HG02763 (cell line): ENCODE results near the gene TMEM183A.

ENCODE experiments used
- ATAC-seq: cut with Tn5 transposase; IDR thresholded peaks from one replicate; pipeline ENCODE4 v1.9.1; 2021; ENCODE audit warnings: mild to moderate bottlenecking, moderate library complexity; ENCODE audit not compliant: unreplicated experiment

The TMEM183A gene

DNA sequence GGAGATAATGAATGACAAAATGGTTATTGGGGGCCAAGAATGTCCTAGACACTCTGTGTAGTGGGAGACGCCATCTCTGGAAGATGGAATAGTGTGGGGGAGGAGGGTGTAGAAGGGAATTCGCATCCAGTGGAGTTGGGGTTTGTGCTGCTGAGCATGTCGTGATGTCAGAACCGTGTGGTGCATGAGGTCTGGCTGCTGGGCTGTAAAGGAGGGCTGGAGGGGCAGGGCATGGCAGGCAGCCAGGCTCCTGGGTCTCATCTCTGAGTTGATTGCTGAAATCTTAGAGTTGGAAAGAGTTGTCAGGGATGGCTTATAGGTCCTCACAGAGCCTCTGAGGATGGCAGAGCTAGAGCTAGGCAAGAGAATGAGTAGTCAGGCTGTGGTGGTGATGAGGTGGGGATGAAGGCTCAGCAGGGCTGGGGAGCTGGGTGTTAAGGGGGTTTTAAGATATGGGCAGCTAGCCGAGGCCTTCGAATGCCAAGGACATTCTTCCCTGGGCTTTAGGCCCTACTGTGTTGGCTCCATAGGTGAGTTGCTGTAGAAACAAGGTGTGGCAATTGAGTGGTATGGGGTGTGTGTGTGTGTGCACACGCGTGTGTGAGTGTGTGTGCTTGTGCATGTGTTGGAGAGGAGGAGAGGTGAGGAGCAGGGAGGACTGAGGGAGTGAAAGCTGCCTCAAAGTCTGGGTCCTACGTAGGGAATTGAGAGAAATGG is 21.1 kb downstream of the TMEM183A start:
- ATAC-seq: no peak

DNA sequence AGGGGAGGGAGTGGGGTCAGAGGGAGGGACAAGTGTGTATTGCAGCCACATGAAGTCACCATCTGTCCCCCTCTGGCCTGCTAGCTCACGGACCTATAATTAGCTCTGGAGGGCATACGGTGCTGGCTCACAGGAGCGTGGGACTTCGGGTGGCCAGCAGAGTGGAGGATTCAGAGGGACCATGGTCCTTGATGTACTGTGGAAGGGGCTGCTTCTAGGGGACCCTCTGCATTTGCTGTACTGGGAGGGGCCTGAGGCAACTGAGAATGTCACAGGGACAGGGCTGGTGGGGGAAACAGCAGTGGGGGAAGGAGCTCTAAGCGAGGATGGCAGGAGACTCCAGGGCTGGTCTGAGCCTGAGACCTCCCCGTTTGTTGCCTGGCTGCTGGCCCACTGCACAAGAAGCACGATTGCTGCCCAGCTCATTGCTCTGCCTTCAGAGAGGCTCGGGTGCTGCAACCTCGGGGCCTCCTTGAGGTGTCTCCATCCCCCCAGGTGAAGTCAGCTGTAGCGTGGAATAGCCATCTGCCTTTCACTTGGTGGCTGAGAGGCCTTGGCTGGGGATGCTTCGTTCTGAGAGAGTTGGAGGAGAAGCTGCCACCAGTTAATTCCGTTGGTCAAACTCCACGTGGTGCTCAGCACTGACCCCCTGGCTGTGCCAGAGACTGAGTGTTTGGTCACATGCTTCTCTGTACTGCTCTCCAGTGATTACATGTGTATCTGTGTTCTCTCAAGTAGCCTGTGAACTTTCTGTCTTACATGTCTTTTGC is 21.8 kb downstream of the TMEM183A start:
- ATAC-seq: no peak

DNA sequence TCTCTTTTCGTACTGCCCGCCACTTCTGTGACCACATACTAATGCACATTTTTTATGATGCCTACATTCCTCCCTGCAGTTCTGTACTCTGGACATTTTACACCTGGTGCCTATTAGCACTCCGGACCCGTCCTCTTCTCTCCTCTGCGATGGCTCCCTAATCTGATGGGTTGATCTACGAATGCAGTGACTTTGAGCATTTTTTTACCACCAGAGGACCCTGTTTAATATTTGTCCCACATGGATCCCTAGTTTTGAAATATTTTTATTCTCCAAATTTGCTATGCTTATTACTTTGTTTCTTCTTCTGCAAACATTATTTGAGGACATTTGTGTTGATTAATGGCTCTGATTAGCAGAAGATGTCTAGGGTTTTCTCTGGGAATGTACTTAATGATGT is 24.3 kb downstream of the TMEM183A start:
- ATAC-seq: no peak

DNA sequence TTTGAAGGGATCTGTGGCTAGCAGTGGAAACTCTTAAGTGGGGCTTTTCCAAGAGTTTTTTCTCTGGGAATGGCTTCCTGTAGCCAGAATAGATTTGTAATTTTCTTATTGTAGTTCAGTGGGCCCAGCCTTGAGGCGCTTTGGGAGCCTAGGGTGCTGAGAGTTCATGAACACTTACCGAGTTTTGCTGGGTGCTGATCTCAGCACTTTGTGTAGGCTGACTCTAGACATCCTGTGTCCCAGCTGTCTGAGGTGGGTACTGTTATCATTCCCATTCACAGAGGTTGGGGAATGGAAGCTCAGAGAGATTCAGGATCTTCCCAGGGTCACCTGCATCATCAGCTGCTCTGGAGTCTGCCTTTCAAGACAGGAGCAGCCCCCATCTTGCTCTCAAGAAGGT is 26.1 kb downstream of the TMEM183A start:
- ATAC-seq: no peak

DNA sequence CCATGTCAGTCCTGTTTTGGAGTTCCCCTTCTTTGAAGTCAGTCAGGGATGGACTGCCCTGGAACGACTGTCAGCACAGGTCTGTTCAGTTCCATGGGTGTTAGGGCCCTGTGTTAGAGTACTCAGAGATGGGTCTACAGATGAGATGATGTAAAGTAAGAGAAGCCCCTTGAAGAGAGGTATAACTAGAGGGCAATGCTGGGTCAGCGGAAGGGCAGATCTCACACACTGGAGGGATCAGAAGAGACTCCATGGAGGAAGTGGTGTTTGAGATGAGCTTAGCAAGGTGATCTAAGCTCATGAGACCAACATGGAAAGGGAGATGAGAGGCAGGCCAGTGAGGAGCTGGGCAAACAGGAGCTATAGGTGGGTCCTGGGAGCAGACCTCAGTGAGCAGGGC is 26.7 kb downstream of the TMEM183A start:
- ATAC-seq: no peak

DNA sequence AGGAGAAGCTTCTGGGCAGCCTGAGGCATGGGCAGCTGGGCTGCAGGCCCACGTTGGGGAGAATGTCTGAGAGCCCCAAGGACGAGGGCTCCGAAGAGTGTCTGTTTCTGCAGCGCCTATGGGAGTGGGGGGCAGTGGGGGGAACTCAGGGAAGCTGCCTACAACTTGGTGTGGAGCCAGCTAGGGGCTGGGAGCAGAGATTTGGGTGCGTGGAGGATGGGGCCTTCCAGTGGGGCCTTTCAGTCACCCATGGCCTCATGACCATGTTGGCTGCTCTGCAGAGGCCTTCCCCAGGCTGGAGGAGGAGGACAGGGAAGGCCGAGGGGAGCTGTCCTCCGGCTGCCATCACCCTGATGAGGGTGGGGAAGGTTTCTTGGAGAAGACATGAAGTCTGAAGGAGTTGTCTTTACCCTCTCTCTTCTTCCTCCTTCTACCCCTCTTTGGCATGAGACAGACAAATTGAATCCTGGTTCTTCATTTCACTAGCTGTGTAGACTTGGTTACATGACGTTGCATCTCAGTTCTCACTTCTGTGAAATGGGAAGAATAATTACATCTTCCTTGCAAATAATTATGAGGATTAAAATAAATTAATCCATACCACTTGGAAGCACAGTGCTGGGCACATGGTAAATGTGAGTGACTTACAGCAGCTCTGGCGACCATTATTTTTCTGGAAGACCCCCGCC is 27.4 kb downstream of the TMEM183A start:
- no peak for ATAC-seq

DNA sequence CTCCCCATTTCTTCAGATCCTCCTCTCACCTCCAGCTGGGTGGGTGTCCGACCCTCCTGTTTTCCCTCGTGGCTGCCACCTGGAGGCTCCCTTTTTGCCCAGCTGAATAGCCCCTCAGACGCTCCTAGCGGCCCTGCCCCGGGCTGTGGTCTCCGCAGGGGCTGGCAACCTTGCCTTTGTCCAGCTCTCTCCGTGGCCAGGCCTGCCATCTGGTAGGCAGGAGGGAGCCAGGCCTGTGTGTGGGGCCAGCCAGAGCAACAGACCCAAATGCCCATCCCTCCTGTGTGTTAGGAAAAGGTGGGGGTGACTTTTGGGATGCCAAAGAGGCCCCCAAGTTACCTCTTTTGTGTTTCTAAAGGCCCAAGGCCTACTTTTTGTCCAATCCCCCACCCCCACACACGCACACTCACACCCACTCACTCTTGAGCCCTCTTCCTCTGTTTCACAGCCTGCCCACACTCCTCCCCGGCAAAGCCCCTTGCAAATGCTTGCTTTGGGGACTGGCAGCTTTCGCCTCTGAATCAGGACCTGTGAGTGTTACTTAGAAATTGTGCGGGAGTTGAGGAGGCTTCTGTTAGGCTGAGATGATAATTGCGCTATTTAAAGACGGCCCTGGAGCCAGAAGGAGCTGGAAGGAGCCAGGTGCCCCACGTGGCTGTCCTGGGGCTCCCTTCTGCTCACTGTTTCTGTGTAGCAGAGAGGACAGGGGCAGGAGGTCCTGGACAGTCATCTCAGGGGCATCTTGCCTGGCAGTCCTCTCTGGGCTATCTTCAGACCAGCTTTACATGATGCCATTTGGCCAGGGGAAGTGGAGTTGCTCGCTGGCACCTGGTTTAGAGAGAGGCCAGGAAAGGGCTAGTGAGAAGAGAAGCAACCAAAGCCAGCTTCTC is 28.2 kb downstream of the TMEM183A start:
- no peak for ATAC-seq

DNA sequence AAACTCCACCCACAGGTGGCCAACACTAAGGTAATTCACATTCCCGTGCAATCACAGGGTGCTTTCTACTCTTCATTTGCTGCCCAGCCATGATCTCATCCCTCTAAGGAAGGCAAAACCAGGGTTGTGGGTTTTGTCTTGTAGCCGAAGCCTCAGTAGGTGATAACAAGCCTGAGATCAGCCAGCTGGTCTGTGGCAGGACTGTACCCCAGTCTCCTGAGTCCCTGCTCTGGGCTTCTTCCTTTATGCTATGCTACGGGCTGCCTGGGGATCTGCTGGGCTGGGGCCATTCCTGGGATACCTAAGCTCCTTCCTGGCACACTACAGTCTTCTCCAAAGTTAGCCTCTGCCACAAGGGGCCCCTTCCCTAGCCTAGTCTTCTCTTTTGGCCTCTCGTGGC is 29.0 kb downstream of the TMEM183A start:
- no peak for ATAC-seq

DNA sequence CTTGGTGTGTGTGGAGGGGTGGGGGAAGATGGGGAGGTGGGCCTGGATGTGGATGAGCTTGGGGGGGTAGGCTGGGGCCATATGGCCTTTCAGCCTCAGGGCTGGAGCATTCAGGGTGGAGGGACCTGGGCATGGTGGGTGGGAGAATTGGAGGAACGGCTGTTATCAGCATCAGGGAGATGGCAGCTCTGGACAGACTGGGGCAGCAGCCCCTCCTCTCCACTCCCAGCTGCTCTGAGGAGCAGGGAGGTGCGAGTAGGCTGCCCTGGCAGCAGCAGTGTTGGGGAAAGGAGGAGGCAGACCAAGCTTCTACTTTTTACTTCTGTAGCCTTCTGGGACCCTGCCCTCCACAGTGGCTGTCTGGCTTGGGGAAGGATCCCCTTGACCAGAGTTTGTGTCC is 29.4 kb downstream of the TMEM183A start:
- no peak for ATAC-seq

DNA sequence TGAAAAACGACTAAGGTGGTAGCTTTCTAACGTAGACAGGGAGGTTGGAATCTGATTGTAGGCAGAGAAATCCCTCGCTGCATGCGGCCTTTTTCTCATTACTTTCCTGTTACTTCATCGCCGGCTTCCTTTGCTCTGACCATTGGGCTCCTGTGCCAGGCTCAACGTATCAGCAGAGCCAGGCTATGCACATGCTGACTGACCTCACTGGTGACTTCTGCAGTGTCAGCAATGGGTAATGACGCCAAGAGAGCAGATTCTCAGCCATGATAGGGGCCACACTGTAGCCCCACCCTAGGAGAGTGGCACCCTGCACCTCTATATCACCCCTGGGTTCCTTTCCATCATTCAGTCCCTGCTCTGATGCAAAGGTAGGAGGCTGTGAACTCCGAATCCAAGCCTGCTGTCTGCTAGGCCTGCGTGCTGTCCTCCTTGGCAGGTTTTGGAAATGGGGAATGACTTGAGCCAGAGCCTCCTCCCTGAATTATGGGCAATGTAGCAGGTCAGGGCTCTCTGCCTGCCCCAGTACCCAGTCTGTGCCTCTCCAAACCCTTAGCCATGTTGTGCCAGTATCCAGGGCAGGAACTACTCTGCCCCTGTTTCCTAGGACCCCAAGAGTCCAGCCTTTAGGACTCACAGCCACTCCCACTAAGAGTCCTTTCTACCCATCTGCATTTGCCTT is 30.5 kb downstream of the TMEM183A start:
- ATAC-seq: no peak

DNA sequence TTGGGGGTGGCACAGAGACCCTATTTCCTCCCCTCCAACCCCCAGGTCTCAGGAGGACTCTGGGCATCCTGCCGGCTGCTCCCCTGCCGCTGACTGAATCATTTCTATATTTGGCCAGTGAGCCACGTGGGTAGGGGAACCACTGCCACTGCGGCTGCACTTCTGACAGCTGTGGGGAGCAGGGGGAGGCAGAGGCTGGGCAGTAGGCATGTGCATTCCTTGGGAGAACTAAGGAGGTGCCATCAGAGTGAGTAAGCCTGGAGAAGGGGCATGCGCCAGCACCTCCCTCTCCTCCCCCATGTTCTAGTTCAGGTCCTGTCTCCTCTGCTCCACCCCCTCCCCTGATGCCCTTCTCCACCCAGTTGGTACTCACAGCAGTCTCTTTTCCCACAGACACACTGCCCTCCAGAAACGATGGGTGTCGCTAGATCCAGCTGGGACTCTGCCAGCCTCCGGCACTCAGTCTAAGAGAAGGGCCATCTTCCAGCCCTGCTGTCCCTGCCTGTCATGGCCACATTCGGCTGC is 31.1 kb downstream of the TMEM183A start:
- ATAC-seq: no peak

DNA sequence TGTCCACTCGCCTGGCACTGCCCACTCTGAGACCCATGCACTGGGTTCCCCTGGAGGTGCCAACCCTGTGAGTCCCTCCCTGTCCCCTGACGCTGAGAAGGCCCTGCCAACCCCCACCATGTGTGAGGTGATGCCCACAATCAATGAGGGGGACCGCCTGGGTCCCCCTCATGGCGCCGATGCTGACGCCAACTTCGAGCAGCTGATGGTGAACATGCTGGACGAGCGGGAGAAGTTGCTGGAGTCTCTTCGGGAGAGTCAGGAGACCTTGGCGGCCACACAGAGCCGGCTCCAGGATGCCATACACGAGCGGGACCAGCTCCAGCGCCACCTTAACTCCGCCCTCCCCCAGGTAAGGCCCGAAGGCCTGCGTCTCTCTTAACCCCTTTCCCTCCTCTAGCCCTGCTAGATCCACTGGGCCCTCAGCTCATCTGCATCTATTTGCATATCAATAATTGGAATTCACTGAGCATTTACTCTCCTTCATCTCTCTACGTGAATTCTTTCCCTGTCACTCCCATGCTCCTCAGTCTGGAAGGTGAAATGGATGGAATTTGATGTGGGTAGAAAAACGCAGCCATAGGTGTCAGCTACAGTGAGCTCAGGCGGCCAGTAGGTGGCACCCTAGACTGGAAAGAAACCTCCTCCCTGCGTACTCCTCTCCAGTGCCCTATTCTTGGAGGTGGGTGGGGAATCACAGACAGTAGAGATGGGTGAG is 31.9 kb downstream of the TMEM183A start:
- ATAC-seq: no peak

DNA sequence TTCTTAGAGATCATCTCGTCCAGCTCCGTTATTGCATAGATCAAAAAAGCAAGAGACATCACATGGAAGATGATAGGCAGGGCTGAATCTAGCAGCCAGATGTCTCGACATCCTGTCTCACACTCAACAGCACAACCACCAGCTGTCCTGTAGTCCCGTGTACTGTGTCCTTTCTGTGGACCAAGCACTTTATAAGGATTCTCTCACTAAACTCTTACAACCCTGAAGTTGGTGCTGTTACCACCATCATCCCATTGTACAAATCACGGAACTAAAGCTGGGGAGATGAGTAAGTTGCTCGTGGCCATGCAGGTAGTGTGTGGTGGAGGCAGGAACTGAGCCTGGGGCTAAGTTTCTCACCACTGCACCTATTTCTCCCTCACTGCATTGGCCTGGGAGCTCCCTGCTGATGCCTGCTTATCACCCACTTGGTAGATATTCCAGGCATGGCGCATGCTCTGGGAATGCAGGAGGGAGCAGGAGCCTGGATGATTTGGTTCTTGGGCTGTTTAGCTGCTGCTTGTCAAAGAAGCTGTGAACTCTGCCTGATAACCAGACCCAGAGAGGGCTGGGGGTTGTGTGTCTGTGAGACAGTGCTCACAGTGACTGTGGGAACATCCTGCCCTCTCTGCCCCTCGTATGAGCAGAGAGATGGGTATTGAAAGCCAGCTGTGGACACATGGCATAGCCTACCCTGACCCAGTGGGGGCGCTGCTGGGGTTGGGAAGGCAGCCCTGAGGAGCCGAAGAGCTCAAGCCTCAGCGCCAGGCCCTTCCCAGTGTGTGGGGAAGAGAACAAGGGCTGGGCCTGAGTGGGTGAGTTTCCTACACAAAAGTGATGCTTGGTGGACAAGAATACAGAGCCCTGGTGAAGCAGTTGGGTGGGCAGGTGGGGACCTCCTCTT is 32.7 kb downstream of the TMEM183A start:
- ATAC-seq: no peak

DNA sequence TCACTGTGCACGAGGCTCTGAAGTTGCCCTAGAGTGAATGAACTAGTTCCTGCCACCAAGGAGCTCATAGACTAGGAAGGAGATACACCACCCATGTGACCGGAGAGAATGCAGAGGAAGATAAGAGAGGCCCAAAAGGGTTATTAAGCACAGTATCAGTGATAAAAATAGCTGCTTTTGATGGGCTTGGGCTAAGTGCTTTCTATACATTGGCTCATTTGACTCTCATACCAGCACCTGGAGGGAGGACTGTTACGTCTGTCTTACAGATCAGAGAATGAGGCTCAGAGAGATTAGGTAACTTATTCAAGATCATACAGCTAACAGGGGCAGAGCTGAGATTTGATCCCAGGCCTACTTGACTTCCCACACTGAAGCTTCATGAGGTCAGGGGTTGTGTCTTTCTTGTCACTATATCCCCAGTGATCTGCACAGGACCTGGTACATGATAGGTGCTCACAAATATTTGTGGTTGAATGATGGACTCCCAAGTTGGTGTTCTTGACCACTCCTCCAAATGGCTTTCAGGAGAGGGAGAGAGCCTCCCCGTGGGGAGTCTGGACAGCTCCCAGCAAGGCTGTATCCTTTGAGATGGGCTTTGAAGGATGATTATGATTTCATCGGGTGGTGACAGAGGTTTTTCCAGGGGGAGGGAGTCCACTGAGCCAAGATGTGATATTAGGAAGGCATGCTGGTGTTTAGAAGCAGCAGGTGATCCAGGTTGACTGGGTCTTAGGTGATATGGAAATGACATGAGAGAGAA is 33.5 kb downstream of the TMEM183A start:
- ATAC-seq: no peak

DNA sequence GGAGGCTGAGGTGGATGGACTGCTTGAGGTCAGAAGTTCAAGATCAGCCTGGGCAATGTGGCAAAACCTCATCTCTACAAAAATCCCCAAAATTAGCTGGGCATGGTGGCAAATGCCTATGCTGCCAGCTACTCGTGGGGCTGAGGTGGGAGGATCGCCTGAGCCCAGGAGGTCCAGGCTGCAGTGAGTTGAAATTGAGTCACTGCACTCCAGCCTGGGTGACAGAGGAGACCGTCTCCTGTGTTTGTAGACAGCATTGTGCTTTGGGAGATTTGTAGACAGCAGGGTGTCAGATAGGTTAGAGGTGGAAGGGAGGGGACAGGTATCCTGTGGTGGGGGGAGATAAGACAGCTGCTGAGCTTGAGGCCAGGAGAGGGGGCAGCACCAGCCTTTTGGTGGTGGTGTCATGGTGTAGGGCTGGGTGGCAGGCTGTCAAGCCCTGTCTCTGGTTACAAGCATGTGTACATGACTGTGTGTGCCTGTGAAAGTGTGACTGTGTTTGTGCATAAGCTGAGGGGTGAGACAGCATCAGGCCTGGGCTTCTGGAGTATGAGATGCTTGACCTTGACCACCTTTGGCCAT is 34.3 kb downstream of the TMEM183A start:
- ATAC-seq: no peak

DNA sequence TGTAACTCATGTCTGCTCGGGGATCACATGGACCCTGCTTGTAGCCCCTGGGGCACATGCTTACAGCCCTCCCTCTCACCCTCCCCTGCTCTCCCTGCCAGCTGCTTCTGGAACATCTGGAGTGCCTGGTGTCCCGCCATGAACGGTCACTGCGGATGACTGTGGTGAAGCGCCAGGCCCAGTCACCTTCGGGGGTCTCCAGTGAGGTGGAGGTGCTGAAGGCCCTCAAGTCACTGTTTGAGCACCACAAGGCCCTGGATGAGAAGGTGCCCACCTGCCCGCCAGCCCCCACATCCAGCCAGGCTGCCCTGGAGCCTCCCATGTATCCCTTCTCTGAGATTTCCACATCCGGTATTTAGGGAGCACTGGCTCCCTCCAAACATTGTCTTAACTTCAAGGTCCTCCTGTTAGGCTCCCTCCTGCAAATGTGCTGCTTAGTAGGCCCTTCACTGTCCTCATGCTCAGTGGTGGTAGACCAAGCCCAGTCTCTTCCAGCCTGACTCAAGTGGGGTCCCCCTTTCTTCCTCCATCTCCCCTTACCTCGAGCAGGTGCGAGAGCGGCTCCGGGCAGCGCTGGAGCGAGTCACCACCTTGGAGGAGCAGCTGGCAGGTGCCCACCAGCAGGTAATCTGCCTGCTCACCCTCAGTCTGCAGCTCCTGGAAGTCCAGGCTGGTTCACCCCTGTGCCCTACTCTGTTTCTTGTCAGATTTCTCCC is 36.8 kb downstream of the TMEM183A start:
- ATAC-seq: no peak
